GM23338 (cell line): Measurements from ENCODE around the gene DOCK2. TPM values are rescaled to one million over a fixed set of nuclear protein-coding genes. Genes with fewer than 3 reads are reported as not detected.

Experiments used
- ATAC-seq: fragments of 200-7000 bp; cut with Tn5 transposase; 3 replicates; pipeline ENCODE4 v1.9.1; 2020
- DNase-seq: peaks from one replicate; pipeline ENCODE4 v3.0.0-alpha.2; 2015; ENCODE audit warnings: low spot score
- H2AFZ ChIP-seq: fragments of 200-600 bp; sonication (generic); 2 replicates; pipeline ENCODE4 v1.8.0; 2016; ENCODE audit warnings: antibody characterized with exemption, mild to moderate bottlenecking, moderate library complexity
- H3F3A ChIP-seq: fragments of 200-600 bp; sonication (generic); replicated peaks from 2 replicates; pipeline ENCODE4 v1.8.0; 2017; ENCODE audit warnings: antibody characterized with exemption, mixed run types, low read depth
- H3K27ac ChIP-seq: fragments of 200-600 bp; sonication (generic); 2 replicates; pipeline ENCODE4 v1.6.1; 2016; ENCODE audit warnings: low read depth
- H3K27me3 ChIP-seq: fragments of 200-600 bp; sonication (generic); 2 replicates; pipeline ENCODE4 v1.8.0; 2016; ENCODE audit warnings: mild to moderate bottlenecking, mixed run types, moderate library complexity; ENCODE audit not compliant: insufficient read depth
- H3K36me3 ChIP-seq: fragments of 200-600 bp; sonication (generic); 2 replicates; pipeline ENCODE4 v1.8.0; 2016; ENCODE audit warnings: mild to moderate bottlenecking; ENCODE audit not compliant: insufficient read depth
- H3K4me1 ChIP-seq: fragments of 200-600 bp; sonication (generic); 2 replicates; pipeline ENCODE4 v1.8.0; 2016; ENCODE audit warnings: mild to moderate bottlenecking, moderate library complexity; ENCODE audit not compliant: insufficient read depth
- H3K4me2 ChIP-seq: fragments of 200-600 bp; sonication (generic); 2 replicates; pipeline ENCODE4 v1.7.1; 2017; ENCODE audit warnings: mixed run types
- H3K4me3 ChIP-seq: fragments of 200-600 bp; sonication (generic); 2 replicates; pipeline ENCODE4 v1.6.1; 2016; ENCODE audit warnings: mixed run types
- H3K79me2 ChIP-seq: fragments of 200-600 bp; sonication (generic); replicated peaks from 2 replicates; pipeline ENCODE4 v1.8.0; 2017; ENCODE audit warnings: mild to moderate bottlenecking; ENCODE audit not compliant: insufficient read depth
- H3K9me2 ChIP-seq: fragments of 200-600 bp; sonication (generic); 2 replicates; pipeline ENCODE4 v1.8.0; 2017; ENCODE audit not compliant: insufficient read depth
- H4K20me1 ChIP-seq: fragments of 200-600 bp; sonication (generic); replicated peaks from 2 replicates; pipeline ENCODE4 v1.8.0; 2017; ENCODE audit warnings: mild to moderate bottlenecking; ENCODE audit not compliant: insufficient read depth
- H3K27ac Mint-ChIP-seq: 2 replicates; pipeline ENCODE4 v1.8.0; 2020; ENCODE audit warnings: inconsistent platforms, mild to moderate bottlenecking, moderate library complexity, mixed read lengths
- H3K27me3 Mint-ChIP-seq: 3 replicates; pipeline ENCODE4 v1.8.0; 2022; ENCODE audit warnings: low read depth, mild to moderate bottlenecking, moderate library complexity, mixed read lengths, inconsistent platforms; ENCODE audit not compliant: insufficient read depth, poor library complexity
- H3K36me3 Mint-ChIP-seq: 3 replicates; pipeline ENCODE4 v1.8.0; 2021; ENCODE audit warnings: low read depth, mild to moderate bottlenecking, inconsistent platforms, moderate library complexity, mixed read lengths
- H3K4me1 Mint-ChIP-seq: 3 replicates; pipeline ENCODE4 v1.8.0; 2020; ENCODE audit warnings: mild to moderate bottlenecking, inconsistent platforms, mixed read lengths
- H3K4me3 Mint-ChIP-seq: 3 replicates; pipeline ENCODE4 v1.8.0; 2021; ENCODE audit warnings: moderate library complexity, mild to moderate bottlenecking, inconsistent platforms, mixed read lengths
- H3K9me3 Mint-ChIP-seq: 3 replicates; pipeline ENCODE4 v1.8.0; 2020; ENCODE audit warnings: moderate library complexity, mild to moderate bottlenecking, inconsistent platforms, mixed read lengths
- CREB1 ChIP-seq: fragments of 250-450 bp; sonication (Bioruptor Pico); IDR thresholded peaks from 2 replicates; pipeline ENCODE4 v1.5.0; 2020; ENCODE audit warnings: low read depth, mild to moderate bottlenecking, moderate library complexity
- NANOG ChIP-seq: IDR thresholded peaks from 2 replicates; pipeline ENCODE4 v1.6.1; 2016; ENCODE audit warnings: antibody characterized with exemption, borderline replicate concordance
- POLR2AphosphoS5 ChIP-seq: IDR thresholded peaks from 2 replicates; pipeline ENCODE4 v1.6.1; 2016; ENCODE audit warnings: antibody characterized with exemption, low read depth
- ZNF114 ChIP-seq: fragments of 250-450 bp; sonication (Bioruptor Pico); IDR thresholded peaks from 2 replicates; pipeline ENCODE4 v1.5.0; 2020; ENCODE audit warnings: mild to moderate bottlenecking, moderate library complexity
- ZNF331 ChIP-seq: fragments of 250-450 bp; sonication (Bioruptor Pico); IDR thresholded peaks from 2 replicates; pipeline ENCODE4 v1.5.0; 2020; ENCODE audit warnings: low read depth, mild to moderate bottlenecking, moderate library complexity
- polyA plus RNA-seq: library from polyadenylated mRNA; unstranded; fragments of >200 nt; fragmentation: Nextera tagmentation; extraction: Ambion mirVana; gene quantifications from 2 replicates; pipeline ENCODE4 v1.2.1, GENCODE V29; 2016
- total RNA-seq: library from RNA; depleted of rRNA; stranded (reverse); fragments of >200 nt; shearing (Covaris generic); gene quantifications from 2 replicates; pipeline ENCODE4 v1.2.3, GENCODE V29; 2014
- TF ChIP-seq, protein P1 (sequence below): fragments of 250-450 bp; sonication (Bioruptor Pico); IDR thresholded peaks from 2 replicates; pipeline ENCODE4 v1.5.0; 2020; ENCODE audit warnings: mild to moderate bottlenecking, moderate library complexity

The DOCK2 gene
- total and polyA plus RNA-seq, 2 experiments from 2014 or later: 3.7 to 9.4 TPM

DNA sequence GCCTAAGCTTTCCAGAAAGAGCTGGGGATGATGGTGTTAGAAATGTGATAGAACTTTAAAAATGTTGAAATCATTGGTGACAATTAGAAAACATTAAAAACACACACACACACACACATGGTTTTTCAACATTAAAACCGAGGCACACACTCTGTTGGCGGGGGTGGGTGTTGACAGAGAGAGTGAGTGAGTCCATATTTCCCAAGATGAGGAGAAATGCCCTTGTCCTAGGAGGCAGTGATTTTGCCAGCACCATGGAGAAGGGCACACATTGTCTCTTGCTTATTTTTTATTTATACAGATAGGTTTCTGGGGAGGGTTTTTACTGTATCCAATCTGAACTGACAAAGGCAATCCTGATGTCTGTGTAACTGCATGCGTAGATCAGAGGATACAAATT is 190.7 kb downstream of the DOCK2 start (continued):
- TF ChIP-seq, protein P1, sequence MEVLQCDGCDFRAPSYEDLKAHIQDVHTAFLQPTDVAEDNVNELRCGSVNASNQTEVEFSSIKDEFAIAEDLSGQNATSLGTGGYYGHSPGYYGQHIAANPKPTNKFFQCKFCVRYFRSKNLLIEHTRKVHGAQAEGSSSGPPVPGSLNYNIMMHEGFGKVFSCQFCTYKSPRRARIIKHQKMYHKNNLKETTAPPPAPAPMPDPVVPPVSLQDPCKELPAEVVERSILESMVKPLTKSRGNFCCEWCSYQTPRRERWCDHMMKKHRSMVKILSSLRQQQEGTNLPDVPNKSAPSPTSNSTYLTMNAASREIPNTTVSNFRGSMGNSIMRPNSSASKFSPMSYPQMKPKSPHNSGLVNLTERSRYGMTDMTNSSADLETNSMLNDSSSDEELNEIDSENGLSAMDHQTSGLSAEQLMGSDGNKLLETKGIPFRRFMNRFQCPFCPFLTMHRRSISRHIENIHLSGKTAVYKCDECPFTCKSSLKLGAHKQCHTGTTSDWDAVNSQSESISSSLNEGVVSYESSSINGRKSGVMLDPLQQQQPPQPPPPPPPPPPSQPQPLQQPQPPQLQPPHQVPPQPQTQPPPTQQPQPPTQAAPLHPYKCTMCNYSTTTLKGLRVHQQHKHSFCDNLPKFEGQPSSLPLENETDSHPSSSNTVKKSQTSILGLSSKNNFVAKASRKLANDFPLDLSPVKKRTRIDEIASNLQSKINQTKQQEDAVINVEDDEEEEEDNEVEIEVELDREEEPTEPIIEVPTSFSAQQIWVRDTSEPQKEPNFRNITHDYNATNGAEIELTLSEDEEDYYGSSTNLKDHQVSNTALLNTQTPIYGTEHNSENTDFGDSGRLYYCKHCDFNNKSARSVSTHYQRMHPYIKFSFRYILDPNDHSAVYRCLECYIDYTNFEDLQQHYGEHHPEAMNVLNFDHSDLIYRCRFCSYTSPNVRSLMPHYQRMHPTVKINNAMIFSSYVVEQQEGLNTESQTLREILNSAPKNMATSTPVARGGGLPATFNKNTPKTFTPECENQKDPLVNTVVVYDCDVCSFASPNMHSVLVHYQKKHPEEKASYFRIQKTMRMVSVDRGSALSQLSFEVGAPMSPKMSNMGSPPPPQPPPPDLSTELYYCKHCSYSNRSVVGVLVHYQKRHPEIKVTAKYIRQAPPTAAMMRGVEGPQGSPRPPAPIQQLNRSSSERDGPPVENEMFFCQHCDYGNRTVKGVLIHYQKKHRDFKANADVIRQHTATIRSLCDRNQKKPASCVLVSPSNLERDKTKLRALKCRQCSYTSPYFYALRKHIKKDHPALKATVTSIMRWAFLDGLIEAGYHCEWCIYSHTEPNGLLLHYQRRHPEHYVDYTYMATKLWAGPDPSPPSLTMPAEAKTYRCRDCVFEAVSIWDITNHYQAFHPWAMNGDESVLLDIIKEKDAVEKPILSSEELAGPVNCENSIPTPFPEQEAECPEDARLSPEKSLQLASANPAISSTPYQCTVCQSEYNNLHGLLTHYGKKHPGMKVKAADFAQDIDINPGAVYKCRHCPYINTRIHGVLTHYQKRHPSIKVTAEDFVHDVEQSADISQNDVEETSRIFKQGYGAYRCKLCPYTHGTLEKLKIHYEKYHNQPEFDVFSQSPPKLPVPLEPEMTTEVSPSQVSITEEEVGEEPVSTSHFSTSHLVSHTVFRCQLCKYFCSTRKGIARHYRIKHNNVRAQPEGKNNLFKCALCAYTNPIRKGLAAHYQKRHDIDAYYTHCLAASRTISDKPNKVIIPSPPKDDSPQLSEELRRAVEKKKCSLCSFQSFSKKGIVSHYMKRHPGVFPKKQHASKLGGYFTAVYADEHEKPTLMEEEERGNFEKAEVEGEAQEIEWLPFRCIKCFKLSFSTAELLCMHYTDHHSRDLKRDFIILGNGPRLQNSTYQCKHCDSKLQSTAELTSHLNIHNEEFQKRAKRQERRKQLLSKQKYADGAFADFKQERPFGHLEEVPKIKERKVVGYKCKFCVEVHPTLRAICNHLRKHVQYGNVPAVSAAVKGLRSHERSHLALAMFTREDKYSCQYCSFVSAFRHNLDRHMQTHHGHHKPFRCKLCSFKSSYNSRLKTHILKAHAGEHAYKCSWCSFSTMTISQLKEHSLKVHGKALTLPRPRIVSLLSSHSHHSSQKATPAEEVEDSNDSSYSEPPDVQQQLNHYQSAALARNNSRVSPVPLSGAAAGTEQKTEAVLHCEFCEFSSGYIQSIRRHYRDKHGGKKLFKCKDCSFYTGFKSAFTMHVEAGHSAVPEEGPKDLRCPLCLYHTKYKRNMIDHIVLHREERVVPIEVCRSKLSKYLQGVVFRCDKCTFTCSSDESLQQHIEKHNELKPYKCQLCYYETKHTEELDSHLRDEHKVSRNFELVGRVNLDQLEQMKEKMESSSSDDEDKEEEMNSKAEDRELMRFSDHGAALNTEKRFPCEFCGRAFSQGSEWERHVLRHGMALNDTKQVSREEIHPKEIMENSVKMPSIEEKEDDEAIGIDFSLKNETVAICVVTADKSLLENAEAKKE (CRISPR knock-in tag): no peak
- no peak for TF ChIP-seq NANOG

DNA sequence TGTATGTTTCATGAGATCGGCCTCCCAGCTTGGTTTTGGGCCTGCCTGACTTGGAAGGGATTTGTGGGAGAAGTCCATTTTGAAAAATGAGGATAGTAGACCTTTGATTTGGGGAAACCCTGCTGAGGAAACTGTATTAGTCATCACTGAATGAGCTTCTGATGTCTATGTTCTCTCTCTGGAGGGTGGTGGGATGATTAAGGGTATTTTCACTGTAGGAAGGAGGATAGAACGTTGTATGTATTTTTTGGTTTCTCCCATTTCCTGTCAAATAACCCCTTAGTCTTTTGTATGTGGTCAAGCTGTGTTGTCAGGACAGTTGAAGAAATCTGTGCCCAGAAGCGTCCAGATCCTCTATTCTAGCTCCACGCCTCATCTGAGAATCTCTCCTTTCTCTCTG is 191.3 kb downstream of the DOCK2 start:
- Mint-ChIP-seq H3K9me3 (peaks cover 15% of the 10 kb centered on the region; the same call in 2 of the 3 replicates), H3K4me3 (no peak overlapping the region), H3K27ac (no peak overlapping the region), H3K4me1 (peaks cover 7% of the 10 kb centered on the region), H3K27me3 (peaks cover 2% of the 10 kb centered on the region), H3K36me3 (no peaks in the 10 kb centered on the region)
- Histone ChIP-seq H3K79me2 (no peaks in the 10 kb centered on the region), H2AFZ (no peak overlapping the region), H4K20me1 (no peaks in the 10 kb centered on the region), H3F3A (no peaks in the 10 kb centered on the region), H3K4me3 (no peak overlapping the region), H3K36me3 (no peaks in the 10 kb centered on the region), H3K4me2 (no peak overlapping the region), H3K9me2 (no peaks in the 10 kb centered on the region), H3K27ac (no peak overlapping the region), H3K4me1 (peaks cover 6% of the 10 kb centered on the region; the same call in 1 of the 2 replicates), H3K27me3 (no peaks in the 10 kb centered on the region)
- TF ChIP-seq POLR2AphosphoS5 (no peak), ZNF114 (CRISPR knock-in tag) (no peak), CREB1 (CRISPR knock-in tag) (no peak), ZNF331 (CRISPR knock-in tag) (no peak)
- DNase-seq (no peak), ATAC-seq (no peak)
